H9 (cell line): Measurements from ENCODE around the gene PARP8. TPM values are rescaled to one million over a fixed set of nuclear protein-coding genes. Genes with fewer than 3 reads are reported as not detected.

ENCODE experiments used
- DNase-seq: peaks from one replicate; pipeline ENCODE4 v3.0.0-alpha.2; 2017
- H2AFZ ChIP-seq: one replicate; pipeline ENCODE4 v1.6.1; 2013; ENCODE audit warnings: mild to moderate bottlenecking, low read length, control low read depth, moderate library complexity
- H2AK5ac ChIP-seq: 2 replicates; pipeline ENCODE4 v1.6.1; 2013; ENCODE audit warnings: low read length, control low read depth, mixed read lengths; ENCODE audit not compliant: insufficient read length
- H2BK120ac ChIP-seq: one replicate; pipeline ENCODE4 v1.6.1; 2013; ENCODE audit warnings: low read depth, mild to moderate bottlenecking, low read length, control low read depth, inconsistent platforms; ENCODE audit not compliant: poor library complexity, severe bottlenecking
- H2BK12ac ChIP-seq: 2 replicates; pipeline ENCODE4 v1.6.1; 2013; ENCODE audit warnings: low read length, control low read depth, mixed read lengths, low read depth; ENCODE audit not compliant: insufficient read length
- H2BK15ac ChIP-seq: 2 replicates; pipeline ENCODE4 v1.6.1; 2013; ENCODE audit warnings: low read depth, low read length, control low read depth
- H2BK20ac ChIP-seq: one replicate; pipeline ENCODE4 v1.6.1; 2013; ENCODE audit warnings: low read depth, mild to moderate bottlenecking, low read length, control low read depth, inconsistent platforms; ENCODE audit not compliant: poor library complexity, severe bottlenecking
- H2BK5ac ChIP-seq: 2 replicates; pipeline ENCODE4 v1.6.1; 2013; ENCODE audit warnings: low read length, control low read depth, mixed read lengths; ENCODE audit not compliant: insufficient read length
- H3K14ac ChIP-seq: 2 replicates; pipeline ENCODE4 v1.6.1; 2013; ENCODE audit warnings: low read length, control low read depth; ENCODE audit not compliant: insufficient read depth
- H3K18ac ChIP-seq: 2 replicates; pipeline ENCODE4 v1.6.1; 2013; ENCODE audit warnings: low read depth, mild to moderate bottlenecking, mixed read lengths, low read length, control low read depth; ENCODE audit not compliant: insufficient read length
- H3K23ac ChIP-seq: 2 replicates; pipeline ENCODE4 v1.6.1; 2013; ENCODE audit warnings: low read length, control low read depth, mixed read lengths, low read depth; ENCODE audit not compliant: insufficient read length
- H3K23me2 ChIP-seq: 2 replicates; pipeline ENCODE4 v1.6.1; 2013; ENCODE audit warnings: low read depth, mild to moderate bottlenecking, mixed read lengths, low read length, control low read depth; ENCODE audit not compliant: insufficient read length, poor library complexity, severe bottlenecking
- H3K27ac ChIP-seq: 2 replicates; pipeline ENCODE4 v1.5.1; 2013; ENCODE audit warnings: low read length, control low read depth, mixed read lengths, low read depth; ENCODE audit not compliant: insufficient read length
- H3K27me3 ChIP-seq: 2 replicates; pipeline ENCODE4 v1.6.1; 2013; ENCODE audit warnings: low read length, control low read depth, inconsistent platforms; ENCODE audit not compliant: insufficient read depth
- H3K4ac ChIP-seq: 2 replicates; pipeline ENCODE4 v1.6.1; 2013; ENCODE audit warnings: low read depth, mild to moderate bottlenecking, control low read depth, inconsistent platforms, low read length, moderate library complexity
- H3K4me1 ChIP-seq: 2 replicates; pipeline ENCODE4 v1.6.1; 2013; ENCODE audit warnings: low read length, control low read depth, inconsistent platforms; ENCODE audit not compliant: insufficient read depth
- H3K4me2 ChIP-seq: 2 replicates; pipeline ENCODE4 v1.6.1; 2013; ENCODE audit warnings: low read length, control low read depth, mixed read lengths; ENCODE audit not compliant: insufficient read length, insufficient read depth
- H3K56ac ChIP-seq: 2 replicates; pipeline ENCODE4 v1.6.1; 2013; ENCODE audit warnings: low read depth, mild to moderate bottlenecking, mixed read lengths, low read length, control low read depth; ENCODE audit not compliant: insufficient read length
- H3K79me1 ChIP-seq: 2 replicates; pipeline ENCODE4 v1.6.1; 2013; ENCODE audit warnings: low read depth, mild to moderate bottlenecking, moderate library complexity, low read length, control low read depth, inconsistent platforms; ENCODE audit not compliant: insufficient read depth, poor library complexity, severe bottlenecking
- H3K79me2 ChIP-seq: 2 replicates; pipeline ENCODE4 v1.6.1; 2013; ENCODE audit warnings: low read length, control low read depth, inconsistent platforms; ENCODE audit not compliant: insufficient read depth
- H3K9ac ChIP-seq: 2 replicates; pipeline ENCODE4 v1.6.1; 2013; ENCODE audit warnings: low read length, control low read depth, mixed read lengths; ENCODE audit not compliant: insufficient read length; ENCODE audit errors: extremely low read depth
- H3K9me3 ChIP-seq: one replicate; pipeline ENCODE4 v1.6.1; 2013; ENCODE audit warnings: low read depth, low read length, inconsistent platforms; ENCODE audit not compliant: control insufficient read depth
- H3T11ph ChIP-seq: one replicate; pipeline ENCODE4 v1.6.1; 2013; ENCODE audit warnings: mild to moderate bottlenecking, low read length, control low read depth, inconsistent platforms
- H4K20me1 ChIP-seq: one replicate; pipeline ENCODE4 v1.6.1; 2013; ENCODE audit not compliant: control insufficient read depth, insufficient read length, insufficient read depth
- H4K5ac ChIP-seq: 2 replicates; pipeline ENCODE4 v1.6.1; 2013; ENCODE audit warnings: low read depth, mild to moderate bottlenecking, mixed read lengths, low read length, control low read depth; ENCODE audit not compliant: insufficient read length
- H4K8ac ChIP-seq: replicated peaks from 2 replicates; pipeline ENCODE4 v1.6.1; 2013; ENCODE audit warnings: low read length, control low read depth, mixed read lengths, low read depth; ENCODE audit not compliant: insufficient read length
- H4K91ac ChIP-seq: 2 replicates; pipeline ENCODE4 v1.6.1; 2013; ENCODE audit warnings: low read depth, mild to moderate bottlenecking, moderate library complexity, mixed read lengths, low read length, control low read depth; ENCODE audit not compliant: insufficient read length
- H3K27ac Mint-ChIP-seq, 3 experiments: 2 replicates in 2 of 3; 3 replicates in 1 of 3; pipeline ENCODE4 v1.8.0; 2020 to 2021; ENCODE audit warnings: mixed read lengths in 3 of 3, mild to moderate bottlenecking in 1 of 3, moderate library complexity in 1 of 3
- H3K27me3 Mint-ChIP-seq: 2 replicates; pipeline ENCODE4 v1.8.0; 2021; ENCODE audit warnings: low read depth, mild to moderate bottlenecking, moderate library complexity, mixed read lengths
- H3K36me3 Mint-ChIP-seq, 3 experiments: 2 replicates in 2 of 3; 3 replicates in 1 of 3; pipeline ENCODE4 v1.8.0; 2020 to 2021; ENCODE audit warnings: low read depth in 3 of 3, mixed read lengths in 3 of 3; ENCODE audit not compliant: insufficient read depth in 1 of 3
- H3K4me1 Mint-ChIP-seq, 2 experiments: 2 replicates each; pipeline ENCODE4 v1.8.0; 2020; ENCODE audit warnings: mixed read lengths in 2 of 2
- H3K4me3 Mint-ChIP-seq, 2 experiments: 2 replicates in 1 of 2; 3 replicates in 1 of 2; pipeline ENCODE4 v1.8.0; 2020 to 2021; ENCODE audit warnings: mild to moderate bottlenecking in 2 of 2, mixed read lengths in 2 of 2, moderate library complexity in 1 of 2
- H3K9me3 Mint-ChIP-seq, 2 experiments: 2 replicates in 1 of 2; 3 replicates in 1 of 2; pipeline ENCODE4 v1.8.0; 2020; ENCODE audit warnings: mild to moderate bottlenecking in 2 of 2, mixed read lengths in 2 of 2, moderate library complexity in 1 of 2
- WGBS: extraction: QIAGEN DNeasy Blood & Tissue Kit; methylation state at CpG from one replicate; pipeline ENCODE4 v1.1.7; 2013; ENCODE audit warnings: missing lambda C conversion rate, low lambda C conversion rate, mixed read lengths; ENCODE audit not compliant: insufficient read length; ENCODE audit errors: extremely low coverage; 5-methylcytosine and 5-hydroxymethylcytosine counted together
- total RNA-seq: library from RNA; stranded (reverse); gene quantifications from 2 replicates; pipeline ENCODE4 v1.2.1, GENCODE V29; 2021
- TF ChIP-seq, protein P1 (sequence below): fragments of 200-600 bp; sonication (generic); conservative IDR thresholded peaks from 3 replicates; pipeline ENCODE4 v1.8.0; 2021; ENCODE audit warnings: antibody characterized with exemption, mild to moderate bottlenecking

Gene PARP8
- total RNA-seq, 1 experiment from 2014 or later, result 34.0 TPM

- Histone ChIP-seq H2BK120ac (no peak overlapping the region), H2BK12ac (no peak overlapping the region), H4K20me1 (no peaks in the 10 kb centered on the region), H3K27me3 (no peaks in the 10 kb centered on the region), H3K4ac (no peak overlapping the region), H3T11ph (no peak overlapping the region), H4K8ac (no peak overlapping the region), H2AFZ (no peak overlapping the region), H3K56ac (no peak overlapping the region), H3K9ac (no peak overlapping the region), H3K79me1 (no peaks in the 10 kb centered on the region), H2BK20ac (no peak overlapping the region), H3K4me1 (no peaks in the 10 kb centered on the region; the same call in 1 of the 2 replicates), H4K5ac (no peak overlapping the region), H3K14ac (no peak overlapping the region), H2BK15ac (no peak overlapping the region), H2AK5ac (no peak overlapping the region), H2BK5ac (no peak overlapping the region), H3K23me2 (no peaks in the 10 kb centered on the region), H3K27ac (no peak overlapping the region), H3K9me3 (no peaks in the 10 kb centered on the region), H3K18ac (no peak overlapping the region), H3K79me2 (peaks cover 5% of the 10 kb centered on the region; the same call in 1 of the 2 replicates), H3K4me2 (no peak overlapping the region), H3K23ac (no peak overlapping the region), H4K91ac (no peak overlapping the region)
- peak overlapping the region in 1 of 3 experiments; percentile 87; a peak in 3 of 7 replicates for H3K27ac Mint-ChIP-seq
- peaks cover 26 to 30% (median 28%) of the 10 kb centered on the region in 3 experiments for H3K36me3 Mint-ChIP-seq
- TF ChIP-seq, protein P1, sequence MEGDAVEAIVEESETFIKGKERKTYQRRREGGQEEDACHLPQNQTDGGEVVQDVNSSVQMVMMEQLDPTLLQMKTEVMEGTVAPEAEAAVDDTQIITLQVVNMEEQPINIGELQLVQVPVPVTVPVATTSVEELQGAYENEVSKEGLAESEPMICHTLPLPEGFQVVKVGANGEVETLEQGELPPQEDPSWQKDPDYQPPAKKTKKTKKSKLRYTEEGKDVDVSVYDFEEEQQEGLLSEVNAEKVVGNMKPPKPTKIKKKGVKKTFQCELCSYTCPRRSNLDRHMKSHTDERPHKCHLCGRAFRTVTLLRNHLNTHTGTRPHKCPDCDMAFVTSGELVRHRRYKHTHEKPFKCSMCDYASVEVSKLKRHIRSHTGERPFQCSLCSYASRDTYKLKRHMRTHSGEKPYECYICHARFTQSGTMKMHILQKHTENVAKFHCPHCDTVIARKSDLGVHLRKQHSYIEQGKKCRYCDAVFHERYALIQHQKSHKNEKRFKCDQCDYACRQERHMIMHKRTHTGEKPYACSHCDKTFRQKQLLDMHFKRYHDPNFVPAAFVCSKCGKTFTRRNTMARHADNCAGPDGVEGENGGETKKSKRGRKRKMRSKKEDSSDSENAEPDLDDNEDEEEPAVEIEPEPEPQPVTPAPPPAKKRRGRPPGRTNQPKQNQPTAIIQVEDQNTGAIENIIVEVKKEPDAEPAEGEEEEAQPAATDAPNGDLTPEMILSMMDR, result no peak
- peaks cover 29 to 35% of the 10 kb centered on the region in 2 experiments for H3K9me3 Mint-ChIP-seq
- H3K4me3 Mint-ChIP-seq, result no peak overlapping the region
- H3K27me3 Mint-ChIP-seq, result no peaks in the 10 kb centered on the region
- DNase-seq, result no peak
- WGBS, result no CpG with 5 or more reads among the region's 3 CpGs
- H3K4me1 Mint-ChIP-seq, result peaks cover 56 to 71% of the 10 kb centered on the region in 2 experiments
Measured at GRCh38 chr5:50684721-50685120, 18.3 kb downstream of the PARP8 start.
